GM18858 (cell line): Measurements from ENCODE around the gene WFIKKN1.
"Not testable (repeated sequence)": the region's sequence is repeated elsewhere in the genome, so short reads cannot be mapped to it uniquely, and the experiment has no call there.

ENCODE experiments used
- ATAC-seq: cut with Tn5 transposase; IDR thresholded peaks from one replicate; pipeline ENCODE4 v1.9.1; 2021; ENCODE audit not compliant: unreplicated experiment

Gene WFIKKN1

GRCh38 chr16:593807-594206 is 37.0 kb upstream of the WFIKKN1 start:
- no peak for ATAC-seq

- ATAC-seq: no peak
Measured at GRCh38 chr16:595094-595528, 35.7 kb upstream of the WFIKKN1 start.

GRCh38 chr16:595942-596735 is 34.6 kb upstream of the WFIKKN1 start:
- no peak for ATAC-seq

- no peak for ATAC-seq
Measured at GRCh38 chr16:596736-597060, 34.1 kb upstream of the WFIKKN1 start.

GRCh38 chr16:597655-598054 is 33.1 kb upstream of the WFIKKN1 start:
- ATAC-seq: not testable (repeated sequence)

- ATAC-seq: no peak
Measured at GRCh38 chr16:598823-599739, 31.7 kb upstream of the WFIKKN1 start.

- ATAC-seq: no peak
Measured at GRCh38 chr16:600781-601180, 30.0 kb upstream of the WFIKKN1 start.

- ATAC-seq: no peak
Measured at GRCh38 chr16:603933-604332, 26.9 kb upstream of the WFIKKN1 start.

- no peak for ATAC-seq
Measured at GRCh38 chr16:606656-607307, 24.0 kb upstream of the WFIKKN1 start.

- no peak for ATAC-seq
Measured at GRCh38 chr16:608019-608418, 22.8 kb upstream of the WFIKKN1 start.

GRCh38 chr16:609316-609715 is 21.5 kb upstream of the WFIKKN1 start:
- ATAC-seq: no peak

- ATAC-seq: no peak
Measured at GRCh38 chr16:609984-610383, 20.8 kb upstream of the WFIKKN1 start.

- ATAC-seq: no peak
Measured at GRCh38 chr16:610513-611381, 20.0 kb upstream of the WFIKKN1 start.

GRCh38 chr16:615122-615521 is 15.7 kb upstream of the WFIKKN1 start:
- no peak for ATAC-seq

GRCh38 chr16:616733-617586 is 13.8 kb upstream of the WFIKKN1 start:
- ATAC-seq: no peak

- no peak for ATAC-seq
Measured at GRCh38 chr16:617855-618254, 12.9 kb upstream of the WFIKKN1 start.

- ATAC-seq: no peak
Measured at GRCh38 chr16:619476-620100, 11.2 kb upstream of the WFIKKN1 start.

GRCh38 chr16:620700-621525 is 9.9 kb upstream of the WFIKKN1 start:
- no peak for ATAC-seq
